Measurements from ENCODE around the gene MRPS23. TPM values are rescaled to one million over a fixed set of nuclear protein-coding genes. Genes with fewer than 3 reads are reported as not detected.

The MRPS23 gene
- total and polyA plus RNA-seq, 2 of the 13 experiments (the other 11 are each of a cell fraction or from before 2014, with no cell fraction given) = 63.2 to 181 TPM

DNA sequence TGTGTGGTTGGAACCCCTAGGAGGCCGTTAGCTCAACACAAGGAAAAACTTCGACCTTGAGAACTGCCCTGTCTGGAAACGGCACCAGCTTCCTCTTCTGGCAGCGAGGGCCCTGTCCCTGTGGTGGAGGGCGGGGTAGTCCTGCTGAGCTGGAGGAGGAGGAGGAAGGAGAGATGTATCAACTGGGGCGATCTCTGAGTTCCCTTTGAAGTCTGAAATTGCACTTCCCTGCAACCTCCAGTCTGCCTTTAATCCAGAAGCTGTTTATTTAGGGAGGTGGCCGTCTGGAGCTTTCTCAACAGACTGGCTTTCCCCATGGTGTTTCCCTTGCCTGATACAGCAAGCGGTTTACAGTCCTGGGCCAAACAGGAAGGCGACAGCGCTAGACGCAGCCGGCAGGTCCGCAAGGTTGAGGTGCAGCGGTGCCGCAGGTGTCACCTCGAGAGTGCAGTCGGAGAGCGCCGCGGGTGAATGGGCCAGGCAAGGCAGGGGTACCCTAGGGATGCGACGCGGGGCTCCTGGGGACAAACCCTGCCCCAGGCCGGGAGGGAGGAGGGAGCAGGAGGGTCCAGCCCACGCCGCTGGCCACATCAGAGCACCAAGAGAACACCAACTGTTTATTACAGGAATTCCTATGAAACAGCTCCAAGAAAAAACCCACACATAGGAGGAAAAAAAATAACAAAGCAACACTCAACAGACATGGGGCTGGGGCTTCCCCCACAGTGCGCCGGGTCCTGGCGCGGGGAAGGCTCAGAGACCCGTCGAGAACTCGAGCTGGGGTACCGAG is 11.4 kb upstream of the MRPS23 start (continued):
- TF ChIP-seq, protein P1, sequence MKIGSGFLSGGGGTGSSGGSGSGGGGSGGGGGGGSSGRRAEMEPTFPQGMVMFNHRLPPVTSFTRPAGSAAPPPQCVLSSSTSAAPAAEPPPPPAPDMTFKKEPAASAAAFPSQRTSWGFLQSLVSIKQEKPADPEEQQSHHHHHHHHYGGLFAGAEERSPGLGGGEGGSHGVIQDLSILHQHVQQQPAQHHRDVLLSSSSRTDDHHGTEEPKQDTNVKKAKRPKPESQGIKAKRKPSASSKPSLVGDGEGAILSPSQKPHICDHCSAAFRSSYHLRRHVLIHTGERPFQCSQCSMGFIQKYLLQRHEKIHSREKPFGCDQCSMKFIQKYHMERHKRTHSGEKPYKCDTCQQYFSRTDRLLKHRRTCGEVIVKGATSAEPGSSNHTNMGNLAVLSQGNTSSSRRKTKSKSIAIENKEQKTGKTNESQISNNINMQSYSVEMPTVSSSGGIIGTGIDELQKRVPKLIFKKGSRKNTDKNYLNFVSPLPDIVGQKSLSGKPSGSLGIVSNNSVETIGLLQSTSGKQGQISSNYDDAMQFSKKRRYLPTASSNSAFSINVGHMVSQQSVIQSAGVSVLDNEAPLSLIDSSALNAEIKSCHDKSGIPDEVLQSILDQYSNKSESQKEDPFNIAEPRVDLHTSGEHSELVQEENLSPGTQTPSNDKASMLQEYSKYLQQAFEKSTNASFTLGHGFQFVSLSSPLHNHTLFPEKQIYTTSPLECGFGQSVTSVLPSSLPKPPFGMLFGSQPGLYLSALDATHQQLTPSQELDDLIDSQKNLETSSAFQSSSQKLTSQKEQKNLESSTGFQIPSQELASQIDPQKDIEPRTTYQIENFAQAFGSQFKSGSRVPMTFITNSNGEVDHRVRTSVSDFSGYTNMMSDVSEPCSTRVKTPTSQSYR (CRISPR knock-in tag; IDR thresholded peaks at IDR 0.05; ENCODE audit: borderline replicate concordance) = no peak; the same call in 1 of the 2 replicates
- TF ChIP-seq MZF1 (CRISPR knock-in tag; IDR thresholded peaks at IDR 0.05; ENCODE audit: borderline replicate concordance) (0 out of 2 replicates have a peak, but pooled peaks have one; percentile 78), RBAK (CRISPR knock-in tag; IDR thresholded peaks at IDR 0.05) (no peak; the same call in 1 of the 2 replicates), RXRA (CRISPR knock-in tag; IDR thresholded peaks at IDR 0.05) (peak; percentile 75), MAF1 (CRISPR knock-in tag; IDR thresholded peaks at IDR 0.05; ENCODE audit: borderline replicate concordance) (no peak), ZBTB3 (CRISPR knock-in tag; IDR thresholded peaks at IDR 0.05; ENCODE audit: borderline replicate concordance, low read depth) (no peak), ZNF335 (CRISPR knock-in tag; IDR thresholded peaks at IDR 0.05) (peak; percentile 68), HOXA5 (CRISPR knock-in tag; IDR thresholded peaks at IDR 0.05) (no peak), GTF2F1 (IDR thresholded peaks at IDR 0.05; ENCODE audit: low read length) (no peak), ZNF253 (CRISPR knock-in tag; IDR thresholded peaks at IDR 0.05; ENCODE audit: borderline replicate concordance) (no peak), ZNF3 (CRISPR knock-in tag; IDR thresholded peaks at IDR 0.05) (no peak), ZNF616 (CRISPR knock-in tag; IDR thresholded peaks at IDR 0.05; ENCODE audit: low read depth) (no peak), AGO2 (optimal IDR thresholded peaks at IDR 0.05; ENCODE audit: low read depth, low read length) (no peak), RFXANK (CRISPR knock-in tag; IDR thresholded peaks at IDR 0.05) (no peak; the same call in 1 of the 2 replicates), TEAD3 (CRISPR knock-in tag; optimal IDR thresholded peaks at IDR 0.05; ENCODE audit: borderline replicate concordance) (peak; percentile 45), EHMT2 (IDR thresholded peaks at IDR 0.05; ENCODE audit: borderline replicate concordance, low read depth, low read length) (no peak), MAFF (IDR thresholded peaks at IDR 0.05; ENCODE audit: low read depth, low read length) (no peak), IKZF1 (IDR thresholded peaks at IDR 0.05) (no peak), ZEB1 (IDR thresholded peaks at IDR 0.05; ENCODE audit: insufficient replicate concordance, low read depth) (peak; percentile 65), PCBP2 (optimal IDR thresholded peaks at IDR 0.05; ENCODE audit: low read depth, low read length, poor library complexity, severe bottlenecking) (no peak)
- TF ChIP-seq, protein P2, sequence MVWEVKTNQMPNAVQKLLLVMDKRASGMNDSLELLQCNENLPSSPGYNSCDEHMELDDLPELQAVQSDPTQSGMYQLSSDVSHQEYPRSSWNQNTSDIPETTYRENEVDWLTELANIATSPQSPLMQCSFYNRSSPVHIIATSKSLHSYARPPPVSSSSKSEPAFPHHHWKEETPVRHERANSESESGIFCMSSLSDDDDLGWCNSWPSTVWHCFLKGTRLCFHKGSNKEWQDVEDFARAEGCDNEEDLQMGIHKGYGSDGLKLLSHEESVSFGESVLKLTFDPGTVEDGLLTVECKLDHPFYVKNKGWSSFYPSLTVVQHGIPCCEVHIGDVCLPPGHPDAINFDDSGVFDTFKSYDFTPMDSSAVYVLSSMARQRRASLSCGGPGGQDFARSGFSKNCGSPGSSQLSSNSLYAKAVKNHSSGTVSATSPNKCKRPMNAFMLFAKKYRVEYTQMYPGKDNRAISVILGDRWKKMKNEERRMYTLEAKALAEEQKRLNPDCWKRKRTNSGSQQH (CRISPR knock-in tag; IDR thresholded peaks at IDR 0.05; ENCODE audit: low read depth) = no peak
- TF ChIP-seq, protein P3, sequence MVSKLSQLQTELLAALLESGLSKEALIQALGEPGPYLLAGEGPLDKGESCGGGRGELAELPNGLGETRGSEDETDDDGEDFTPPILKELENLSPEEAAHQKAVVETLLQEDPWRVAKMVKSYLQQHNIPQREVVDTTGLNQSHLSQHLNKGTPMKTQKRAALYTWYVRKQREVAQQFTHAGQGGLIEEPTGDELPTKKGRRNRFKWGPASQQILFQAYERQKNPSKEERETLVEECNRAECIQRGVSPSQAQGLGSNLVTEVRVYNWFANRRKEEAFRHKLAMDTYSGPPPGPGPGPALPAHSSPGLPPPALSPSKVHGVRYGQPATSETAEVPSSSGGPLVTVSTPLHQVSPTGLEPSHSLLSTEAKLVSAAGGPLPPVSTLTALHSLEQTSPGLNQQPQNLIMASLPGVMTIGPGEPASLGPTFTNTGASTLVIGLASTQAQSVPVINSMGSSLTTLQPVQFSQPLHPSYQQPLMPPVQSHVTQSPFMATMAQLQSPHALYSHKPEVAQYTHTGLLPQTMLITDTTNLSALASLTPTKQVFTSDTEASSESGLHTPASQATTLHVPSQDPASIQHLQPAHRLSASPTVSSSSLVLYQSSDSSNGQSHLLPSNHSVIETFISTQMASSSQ (IDR thresholded peaks at IDR 0.05; ENCODE audit: low read depth) = no peak
- TF ChIP-seq, protein P3 (CRISPR knock-in tag; IDR thresholded peaks at IDR 0.05; ENCODE audit: borderline replicate concordance) = no peak; the same call in 1 of the 2 replicates

Measured in HepG2 (cell line).